Measurements from ENCODE around the gene TWF2. TPM values are rescaled to one million over a fixed set of nuclear protein-coding genes. Genes with fewer than 3 reads are reported as not detected.
A peak's percentile ranks its signal among the peaks of the same experiment; 100 is the strongest.

TWF2 gene
- total and polyA plus RNA-seq, 2 of the 13 experiments (the other 11 are each of a cell fraction or from before 2014, with no cell fraction given), result 45.5 to 108 TPM

GRCh38 chr3:52216585-52217408 lies 22.2 kb downstream of the TWF2 start:
- CTCF ChIA-PET (ENCODE audit: low intra/inter-chr PET ratio, low total read pairs), result no interaction called here
- H3K27me3 ChIP-seq (ENCODE audit: control insufficient read depth in 1 of 2, insufficient read depth in 2 of 2, low read length in 2 of 2), result no peaks in the 10 kb centered on the region; a peak in 1 of 5 replicates
- 55% methylated on average over 13 of the region's 13 CpGs for WGBS (ENCODE audit: low lambda C conversion rate)
- H3K79me2 ChIP-seq (ENCODE audit: insufficient read depth, low read length), result no peaks in the 10 kb centered on the region
- peak overlapping the region; percentile 31 for H3K4me2 ChIP-seq (ENCODE audit: low read depth, low read length)
- no peaks in the 10 kb centered on the region for H4K20me1 ChIP-seq (ENCODE audit: insufficient read depth, low read length)
- BruUV-seq (replicated peaks), result no TSS peak
- intact Hi-C loops (cut with micrococcal nuclease; ENCODE audit: unreplicated experiment), result no loop called here
- peaks cover 51% of the 10 kb centered on the region for H3K4me1 ChIP-seq (ENCODE audit: insufficient read depth, low read length)
- peak; percentile 23 for FAIRE-seq
- ATAC-seq, result peak; percentile 36
- DNase-seq (ENCODE audit: low spot score), result no peak
- TF ChIP-seq ZNF598 (CRISPR knock-in tag; IDR thresholded peaks at IDR 0.05; ENCODE audit: borderline replicate concordance) (no peak), SYNCRIP (IDR thresholded peaks at IDR 0.05; ENCODE audit: insufficient read depth, low read depth, low read length) (no peak), ZSCAN31 (CRISPR knock-in tag; IDR thresholded peaks at IDR 0.05; ENCODE audit: low read depth) (no peak), HNF4A (CRISPR knock-in tag; IDR thresholded peaks at IDR 0.05) (0 out of 2 replicates have a peak, but pooled peaks have one; percentile 19), ZKSCAN5 (CRISPR knock-in tag; IDR thresholded peaks at IDR 0.05) (peak; percentile 73; the same call in 1 of the 2 replicates), ZNF83 (CRISPR knock-in tag; IDR thresholded peaks at IDR 0.05; ENCODE audit: borderline replicate concordance) (no peak), ZNF800 (CRISPR knock-in tag; IDR thresholded peaks at IDR 0.05) (no peak), RARA (CRISPR knock-in tag; IDR thresholded peaks at IDR 0.05) (0 out of 2 replicates have a peak, but pooled peaks have one; percentile 28), AGO2 (optimal IDR thresholded peaks at IDR 0.05; ENCODE audit: low read depth, low read length) (no peak), KAT7 (CRISPR knock-in tag; IDR thresholded peaks at IDR 0.05; ENCODE audit: borderline replicate concordance) (no peak), ZFP91 (CRISPR knock-in tag; IDR thresholded peaks at IDR 0.05; ENCODE audit: borderline replicate concordance) (peak; percentile 27; the same call in 1 of the 2 replicates), ZSCAN12 (CRISPR knock-in tag; IDR thresholded peaks at IDR 0.05) (no peak), HINFP (CRISPR knock-in tag; IDR thresholded peaks at IDR 0.05; ENCODE audit: low read depth) (no peak), ZSCAN25 (CRISPR knock-in tag; IDR thresholded peaks at IDR 0.05) (no peak), BRD4 (CRISPR knock-in tag; IDR thresholded peaks at IDR 0.05) (no peak), CSRNP2 (CRISPR knock-in tag; conservative IDR thresholded peaks at IDR 0.05; ENCODE audit: low read depth) (no peak)
- POLR2A ChIA-PET, result interaction anchor here (0.8 to 1.7 kb wide), 4 partner anchors 21 to 62 kb away, joined by 3 to 6 read pairs (median 3); partner anchors contain the start of gene POC1A
- H3K27ac ChIP-seq (ENCODE audit: extremely low read length, insufficient read depth, low read length), result peak overlapping the region; percentile 49
- H2AFZ ChIP-seq (ENCODE audit: low read length), result no peak overlapping the region
- peaks cover 14 to 30% of the 10 kb centered on the region in 2 experiments; a peak in 4 of 5 replicates for H3K36me3 ChIP-seq (replicated peaks in 1 of 2; ENCODE audit: control insufficient read depth in 1 of 2, insufficient read depth in 2 of 2, low read length in 2 of 2)
- in situ Hi-C loops (cut with HindIII; ENCODE audit: extremely low pct_ligation_motif_present, low pct_unique_long_range_greater_than_20kb), result no loop called here
- H3K9me3 ChIP-seq (ENCODE audit: low read length), result no peaks in the 10 kb centered on the region
- H3K9ac ChIP-seq (ENCODE audit: insufficient read depth, low read depth, low read length), result no peak overlapping the region
- peak overlapping the region in 1 of 3 experiments; percentile 23; a peak in 1 of 6 replicates for H3K4me3 ChIP-seq (replicated peaks in 1 of 3; ENCODE audit: insufficient read depth in 1 of 3, low read depth in 2 of 3, low read length in 3 of 3)
